DMS 273 (cell line): ENCODE results near the gene TRPT1.

Source experiments
- DNase-seq: peaks from one replicate; lab custom pipeline; 2025; ENCODE audit not compliant: unreplicated experiment; lab: John Stamatoyannopoulos, UW

Gene TRPT1

DNA sequence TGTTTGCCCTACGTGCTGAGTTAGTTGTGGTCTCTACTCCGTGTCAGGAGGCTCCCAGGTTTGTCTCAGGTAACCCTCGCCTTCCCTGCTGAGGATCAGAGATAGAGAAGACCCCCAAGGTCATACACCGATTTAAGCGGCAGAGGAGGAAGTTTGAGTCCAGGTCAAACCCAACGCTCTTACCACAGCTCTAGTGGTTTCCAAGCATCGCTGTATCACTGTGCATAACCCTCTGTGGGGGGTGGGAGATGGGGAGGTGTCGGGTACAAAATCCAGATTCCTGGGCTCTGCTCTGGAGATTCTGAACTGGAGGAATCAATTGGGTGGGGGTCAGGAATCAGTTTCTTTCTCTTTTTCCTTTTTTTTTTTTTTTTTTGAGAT, 5.0 kb upstream of the TRPT1 start:
- DNase-seq = no peak

DNA sequence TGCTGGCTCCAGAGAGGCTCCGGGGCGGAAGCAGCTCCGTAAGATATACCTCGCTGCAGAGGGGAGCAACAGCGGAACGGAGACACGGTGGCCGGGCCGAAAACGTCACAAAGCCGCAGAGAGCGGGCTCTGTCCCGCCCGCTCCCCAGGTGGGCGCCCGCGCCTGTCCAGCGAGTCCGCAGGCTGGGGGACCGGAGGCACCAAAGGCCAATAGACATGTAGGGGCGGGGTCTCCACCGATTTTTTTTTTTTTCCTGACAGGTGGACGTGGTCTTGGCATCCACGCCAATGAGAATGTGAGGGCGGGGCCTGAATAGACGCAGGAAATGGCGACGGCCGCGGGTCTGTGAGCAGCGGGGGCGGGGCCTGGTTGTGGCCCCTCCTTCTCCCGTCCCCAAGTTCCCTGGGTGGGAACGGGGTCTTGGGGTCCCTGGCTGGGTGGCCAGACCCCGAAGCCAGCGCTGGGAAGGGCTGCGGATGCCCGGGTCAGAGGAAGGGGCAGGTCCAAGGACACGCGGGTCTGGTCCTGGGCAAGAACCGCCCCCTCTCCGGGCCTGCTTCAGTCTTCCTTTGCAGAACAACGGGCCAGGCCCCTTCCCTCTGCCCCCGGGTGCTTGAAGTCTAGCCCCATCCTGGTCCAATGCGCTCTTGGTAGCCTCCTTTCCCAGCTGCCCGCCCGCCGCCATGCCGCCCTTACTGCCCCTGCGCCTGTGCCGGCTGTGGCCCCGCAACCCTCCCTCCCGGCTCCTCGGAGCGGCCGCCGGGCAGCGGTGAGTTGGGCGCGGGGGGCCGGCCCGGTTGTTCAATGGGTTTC, 4.4 kb upstream of the TRPT1 start, which contains the start of gene DNAJC4:
TSS of gene DNAJC4 (plus strand) at position 378 of the 814 bp plus-strand sequence. CDS start at position 685, 307 bp downstream.
- DNase-seq = peak; percentile 93

DNA sequence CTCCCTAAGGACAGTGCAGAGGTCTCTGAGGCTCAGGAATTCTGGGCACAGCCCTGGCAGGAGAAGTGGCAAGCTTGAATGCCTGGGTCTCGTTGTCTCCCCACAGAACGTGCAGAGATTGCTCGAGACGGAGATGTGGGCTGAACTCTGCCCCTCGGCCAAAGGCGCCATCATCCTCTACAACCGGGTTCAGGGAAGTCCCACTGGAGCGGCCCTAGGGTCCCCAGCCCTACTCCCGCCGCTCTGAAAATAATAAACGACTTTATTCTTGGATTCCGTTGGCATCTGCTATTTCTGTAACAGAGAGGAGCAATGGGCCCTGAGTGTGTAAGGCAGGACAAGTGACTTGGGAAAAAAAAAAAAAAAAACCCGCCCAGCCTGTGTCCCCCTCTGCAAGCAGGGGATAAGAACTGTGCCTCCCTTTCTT, 3.8 kb upstream of the TRPT1 start:
- DNase-seq = no peak

DNA sequence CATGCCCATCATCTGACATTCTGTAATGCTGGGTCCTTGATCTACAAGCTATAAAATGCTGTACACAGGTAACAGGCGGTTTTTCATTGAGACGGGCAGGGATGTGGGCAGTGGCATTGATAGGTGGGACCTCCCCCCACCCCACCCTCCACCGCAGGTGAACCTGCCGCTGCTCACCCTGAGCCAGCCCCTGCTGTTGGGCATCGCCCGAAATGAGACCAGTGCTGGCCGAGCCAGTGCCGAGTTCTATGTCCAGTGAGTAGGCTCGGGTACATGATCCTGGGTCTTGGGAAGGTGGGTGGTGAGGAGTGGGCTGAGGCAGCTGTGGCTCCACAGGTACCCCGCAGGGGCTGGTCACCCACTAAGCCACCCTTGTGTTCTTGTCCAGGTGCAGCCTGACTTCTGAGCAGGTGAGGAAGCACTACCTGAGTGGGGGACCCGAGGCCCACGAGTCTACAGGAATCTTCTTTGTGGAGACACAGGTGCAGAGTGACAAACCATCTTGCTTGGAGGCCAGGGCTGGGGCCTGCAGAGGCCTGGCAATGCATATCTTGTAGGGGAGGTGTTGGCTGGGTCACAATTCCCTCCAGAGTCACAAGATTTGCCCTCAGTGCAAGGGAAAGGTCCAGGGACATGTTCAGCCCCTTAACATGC, 3.2 kb upstream of the TRPT1 start:
- no peak for DNase-seq

DNA sequence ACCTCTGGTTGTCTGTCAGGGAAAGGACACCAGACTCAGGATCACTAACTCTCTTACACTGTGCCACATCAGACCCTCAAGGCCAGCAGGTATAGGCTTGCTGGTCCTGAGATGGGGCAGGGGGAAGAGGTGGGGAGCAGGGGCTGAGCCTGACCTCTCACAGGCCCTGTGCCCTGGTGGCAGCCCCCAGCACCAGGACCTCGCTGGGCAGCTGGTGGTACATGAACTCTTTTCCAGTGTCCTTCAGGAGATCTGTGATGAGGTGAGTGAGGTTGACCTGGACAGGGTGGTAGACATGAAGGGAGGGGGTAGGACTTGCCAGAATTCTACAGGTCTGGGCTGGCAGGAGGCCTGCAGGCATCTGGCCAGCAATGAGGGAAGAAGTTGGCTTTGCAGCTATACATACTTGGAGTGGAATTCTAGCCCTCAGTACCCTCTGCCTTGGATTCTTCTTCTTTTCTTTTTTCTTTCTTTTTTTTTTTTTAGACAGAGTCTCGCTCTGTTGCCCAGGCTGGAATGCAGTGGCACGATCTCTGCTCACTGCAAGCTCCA, 1.5 kb upstream of the TRPT1 start:
- peak; percentile 43 for DNase-seq

DNA sequence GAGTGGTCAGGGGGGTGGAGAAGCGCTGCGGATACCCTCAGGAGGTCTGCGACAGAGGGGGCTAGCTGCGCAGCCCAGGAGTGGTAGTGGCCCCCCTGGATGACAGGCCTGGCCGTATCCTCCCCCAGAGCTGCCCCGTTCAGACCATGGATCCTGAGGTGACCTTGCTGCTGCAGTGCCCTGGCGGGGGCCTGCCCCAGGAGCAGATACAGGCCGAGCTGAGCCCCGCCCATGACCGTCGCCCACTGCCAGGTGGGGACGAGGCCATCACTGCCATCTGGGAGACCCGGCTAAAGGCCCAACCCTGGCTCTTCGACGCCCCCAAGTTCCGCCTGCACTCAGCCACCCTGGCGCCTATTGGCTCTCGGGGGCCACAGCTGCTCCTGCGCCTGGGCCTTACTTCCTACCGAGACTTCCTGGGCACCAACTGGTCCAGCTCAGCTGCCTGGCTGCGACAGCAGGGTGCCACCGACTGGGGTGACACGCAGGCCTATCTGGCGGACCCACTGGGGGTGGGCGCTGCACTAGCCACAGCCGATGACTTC, 593 bp upstream of the TRPT1 start:
- peak; percentile 61 for DNase-seq

DNA sequence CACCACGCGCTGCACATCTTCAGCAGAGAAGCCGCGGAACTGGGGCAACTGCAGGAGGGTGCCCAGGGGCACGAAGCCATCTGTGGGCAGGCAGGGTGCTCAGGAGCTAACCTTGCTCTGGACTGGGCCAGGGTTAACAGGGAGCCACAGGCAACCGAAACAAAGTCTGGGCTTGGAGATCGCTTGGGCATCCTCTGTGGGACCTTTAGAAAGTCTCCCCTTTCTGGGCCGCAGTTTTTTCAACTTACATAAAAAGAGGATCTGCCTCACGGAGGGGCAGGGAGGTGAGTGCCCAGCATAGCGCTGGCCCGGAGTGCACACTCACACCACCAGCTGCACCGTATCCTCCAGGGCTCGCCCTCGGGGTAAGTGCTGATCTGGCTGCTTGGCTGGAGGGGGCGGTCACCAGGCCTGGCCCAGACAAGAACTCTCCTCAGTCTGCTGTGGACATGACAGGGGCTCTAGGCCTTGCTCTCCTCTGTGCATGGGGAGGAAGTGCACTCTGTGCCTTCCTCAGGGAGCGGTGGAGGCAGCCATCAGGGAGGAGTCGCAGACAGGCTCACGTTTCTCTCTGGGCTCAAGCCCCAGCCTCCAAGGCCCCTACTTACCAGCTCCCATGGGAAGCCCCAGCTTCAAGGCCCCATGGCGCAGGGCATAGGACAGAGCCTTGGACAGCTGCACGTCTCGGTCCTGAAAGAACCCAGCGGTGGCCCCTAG, 937 bp downstream of the TRPT1 start:
- no peak for DNase-seq

DNA sequence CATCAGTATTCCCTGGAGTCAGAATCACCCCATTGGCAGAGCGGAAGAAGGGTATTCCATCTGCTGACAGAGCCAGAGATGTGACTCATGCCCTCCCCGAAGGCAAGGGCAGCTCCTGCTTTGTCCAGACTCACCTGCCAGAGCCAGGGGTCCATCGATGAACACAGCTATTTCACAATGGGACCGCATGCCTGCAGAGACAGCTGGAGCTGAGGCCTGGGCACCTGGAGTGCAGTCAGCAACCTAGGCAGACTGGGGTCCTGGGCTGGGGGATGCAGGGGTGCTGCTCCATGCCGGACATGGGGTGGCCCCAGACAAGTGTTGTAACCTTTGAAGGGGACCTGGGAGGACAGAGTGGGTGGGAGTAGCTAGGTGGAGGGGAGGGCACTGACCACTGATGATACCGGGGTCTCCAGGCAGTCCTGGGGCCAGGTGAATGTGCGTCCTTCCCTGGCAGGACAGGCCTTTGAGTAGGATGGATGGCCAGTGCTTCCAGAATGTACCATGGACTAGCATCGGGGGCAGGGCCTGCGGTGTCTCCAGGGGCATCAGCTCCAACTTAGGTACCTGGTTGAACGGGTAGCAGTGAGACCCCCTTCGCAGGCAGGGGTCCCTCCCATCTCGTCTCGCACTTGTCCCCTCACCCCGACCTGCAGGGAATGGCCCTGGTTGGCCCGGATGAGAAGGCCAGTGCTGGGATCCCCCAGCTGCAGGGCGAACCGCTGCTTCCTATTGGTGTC, 1.7 kb downstream of the TRPT1 start:
- DNase-seq = no peak

DNA sequence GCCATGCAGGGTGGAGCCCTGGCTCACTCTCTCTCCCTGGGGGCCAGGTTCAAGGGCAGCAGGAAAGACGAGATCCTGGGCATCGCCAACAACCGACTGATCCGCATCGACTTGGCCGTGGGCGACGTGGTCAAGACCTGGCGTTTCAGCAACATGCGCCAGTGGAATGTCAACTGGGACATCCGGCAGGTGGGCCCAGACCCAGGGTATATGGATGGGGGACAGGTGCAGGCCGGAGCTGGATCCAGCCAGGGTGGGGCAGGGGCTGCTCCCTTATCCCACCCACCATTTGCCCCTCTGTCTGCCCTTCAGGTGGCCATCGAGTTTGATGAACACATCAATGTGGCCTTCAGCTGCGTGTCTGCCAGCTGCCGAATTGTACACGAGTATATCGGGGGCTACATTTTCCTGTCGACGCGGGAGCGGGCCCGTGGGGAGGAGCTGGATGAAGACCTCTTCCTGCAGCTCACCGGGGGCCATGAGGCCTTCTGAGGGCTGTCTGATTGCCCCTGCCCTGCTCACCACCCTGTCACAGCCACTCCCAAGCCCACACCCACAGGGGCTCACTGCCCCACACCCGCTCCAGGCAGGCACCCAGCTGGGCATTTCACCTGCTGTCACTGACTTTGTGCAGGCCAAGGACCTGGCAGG, 2.9 kb downstream of the TRPT1 start:
- DNase-seq = peak; percentile 52

DNA sequence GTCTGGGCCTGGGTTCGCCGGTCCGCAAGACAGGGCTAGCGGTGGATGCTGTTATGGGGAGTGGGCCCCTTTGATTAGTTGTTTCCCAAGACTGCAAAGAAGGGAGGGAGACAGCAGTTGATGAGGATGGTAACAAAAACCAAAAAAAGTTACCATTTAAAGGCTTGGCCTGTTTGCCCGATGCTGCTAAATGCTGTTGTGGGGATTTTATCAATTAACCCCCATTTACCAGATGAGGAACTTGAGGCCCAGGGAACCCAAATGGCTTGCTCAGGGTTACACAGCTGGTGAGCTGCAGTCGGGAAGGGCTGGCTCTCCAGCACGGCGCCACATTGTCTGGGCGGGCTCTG, 3.4 kb downstream of the TRPT1 start:
- DNase-seq = peak; percentile 77

DNA sequence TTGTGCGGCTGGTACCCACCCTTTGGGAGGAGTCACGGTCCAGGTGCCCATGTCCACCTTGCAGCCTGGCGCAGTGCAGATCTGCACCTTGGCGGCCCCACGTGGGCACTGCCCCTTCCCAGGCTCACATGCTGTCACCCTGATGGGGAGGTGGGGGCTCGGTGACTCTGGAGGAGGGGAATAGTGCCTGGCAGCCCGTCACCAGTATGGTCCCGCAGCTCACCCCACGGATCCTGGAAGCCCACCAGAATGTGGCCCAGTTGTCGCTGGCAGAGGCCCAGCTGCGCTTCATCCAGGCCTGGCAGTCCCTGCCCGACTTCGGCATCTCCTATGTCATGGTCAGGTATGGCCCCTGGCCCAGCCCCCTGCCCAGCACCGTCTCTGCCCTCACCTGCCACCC, 5.2 kb downstream of the TRPT1 start:
- no peak for DNase-seq

DNA sequence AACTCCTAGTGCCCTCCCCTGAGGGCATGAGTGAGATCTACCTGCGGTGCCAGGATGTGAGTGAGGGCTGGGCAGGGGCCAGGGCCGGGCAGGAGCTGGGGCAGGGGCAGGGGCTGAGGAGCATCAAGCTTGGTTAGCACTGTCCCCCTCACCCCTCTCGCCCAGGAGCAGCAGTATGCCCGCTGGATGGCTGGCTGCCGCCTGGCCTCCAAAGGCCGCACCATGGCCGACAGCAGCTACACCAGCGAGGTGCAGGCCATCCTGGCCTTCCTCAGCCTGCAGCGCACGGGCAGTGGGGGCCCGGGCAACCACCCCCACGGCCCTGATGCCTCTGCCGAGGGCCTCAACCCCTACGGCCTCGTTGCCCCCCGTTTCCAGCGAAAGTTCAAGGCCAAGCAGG, 5.7 kb downstream of the TRPT1 start:
- DNase-seq = no peak

DNA sequence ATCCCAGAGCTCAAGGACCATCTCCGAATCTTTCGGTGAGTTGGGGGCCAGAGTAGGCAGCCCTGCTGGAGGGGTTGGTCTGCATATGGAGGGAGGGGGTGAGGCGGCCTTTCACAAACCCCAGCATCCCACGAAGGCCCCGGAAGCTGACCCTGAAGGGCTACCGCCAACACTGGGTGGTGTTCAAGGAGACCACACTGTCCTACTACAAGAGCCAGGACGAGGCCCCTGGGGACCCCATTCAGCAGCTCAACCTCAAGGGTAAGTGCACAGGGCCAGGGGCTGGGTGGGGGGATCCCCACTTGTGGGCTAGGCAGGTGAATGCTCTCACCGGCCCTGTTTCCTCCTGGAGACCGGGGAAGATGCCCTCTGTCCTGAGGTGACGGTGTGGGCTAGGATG, 6.2 kb downstream of the TRPT1 start:
- DNase-seq = no peak

DNA sequence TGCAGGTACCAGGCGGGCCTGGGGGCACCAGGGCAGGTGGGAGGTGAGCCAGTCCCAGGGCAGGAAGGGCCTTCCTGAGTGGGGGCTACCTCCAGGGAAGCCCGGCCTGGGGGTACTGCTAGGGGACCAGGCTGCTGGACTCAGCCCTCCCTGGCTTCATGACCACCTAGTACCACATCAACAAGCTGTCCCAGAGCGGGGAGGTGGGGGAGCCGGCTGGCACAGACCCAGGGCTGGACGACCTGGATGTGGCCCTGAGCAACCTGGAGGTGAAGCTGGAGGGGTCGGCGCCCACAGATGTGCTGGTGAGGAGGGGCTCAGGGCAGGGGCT, 6.7 kb downstream of the TRPT1 start:
- no peak for DNase-seq

DNA sequence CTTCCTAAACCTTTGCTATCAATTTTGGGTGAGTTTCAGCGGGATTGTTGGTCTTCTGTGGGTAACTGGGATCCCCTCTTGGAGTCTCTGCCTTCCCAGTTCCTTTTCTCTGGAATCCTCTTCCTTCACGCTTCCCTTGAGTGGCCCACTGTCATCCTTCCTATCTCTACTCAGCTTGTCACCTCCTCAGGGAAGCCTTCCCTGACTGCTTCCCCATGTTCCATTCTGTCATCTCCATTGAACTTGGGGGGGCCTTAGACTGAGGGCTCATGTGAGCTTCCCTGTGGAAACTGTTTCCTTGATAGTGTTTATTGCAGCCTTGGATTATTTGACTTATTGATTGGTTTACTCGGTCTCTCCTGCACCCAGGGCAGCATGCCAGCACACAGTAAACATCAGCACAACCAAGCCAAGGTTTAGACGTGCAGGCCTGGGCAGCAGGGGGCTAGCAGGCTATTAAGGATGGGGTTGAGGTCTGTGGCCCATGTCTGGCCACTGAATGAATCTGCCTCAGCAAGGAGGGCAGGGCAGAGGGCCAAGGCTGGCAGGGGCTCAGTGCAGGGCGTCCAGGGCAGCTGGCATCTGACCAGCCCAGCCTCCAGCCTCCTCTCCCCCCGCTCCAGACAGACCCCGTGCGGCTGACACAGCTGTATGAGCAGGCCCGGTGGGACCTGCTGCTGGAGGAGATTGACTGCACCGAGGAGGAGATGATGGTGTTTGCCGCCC, 7.2 kb downstream of the TRPT1 start:
- no peak for DNase-seq

DNA sequence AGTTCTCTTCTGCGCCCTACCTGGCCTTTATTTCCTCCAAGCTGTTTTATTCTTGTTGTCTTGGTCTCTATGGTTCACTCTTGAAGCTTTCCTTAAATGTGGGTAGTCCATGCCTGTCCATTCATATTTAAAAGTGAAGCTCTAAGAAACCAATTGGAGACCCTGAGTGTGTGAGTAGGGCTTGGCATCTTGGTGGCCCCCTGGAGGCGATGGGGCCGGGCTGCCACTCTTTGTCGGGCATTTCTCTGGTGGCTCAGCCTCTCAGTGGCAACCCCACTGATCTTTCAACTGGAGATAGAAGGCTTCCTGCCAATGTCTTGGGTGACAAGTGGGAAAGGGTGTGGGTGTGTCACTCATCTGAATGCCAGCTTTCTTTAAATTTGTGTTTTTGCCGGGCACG, 9.1 kb downstream of the TRPT1 start:
- DNase-seq = no peak

DNA sequence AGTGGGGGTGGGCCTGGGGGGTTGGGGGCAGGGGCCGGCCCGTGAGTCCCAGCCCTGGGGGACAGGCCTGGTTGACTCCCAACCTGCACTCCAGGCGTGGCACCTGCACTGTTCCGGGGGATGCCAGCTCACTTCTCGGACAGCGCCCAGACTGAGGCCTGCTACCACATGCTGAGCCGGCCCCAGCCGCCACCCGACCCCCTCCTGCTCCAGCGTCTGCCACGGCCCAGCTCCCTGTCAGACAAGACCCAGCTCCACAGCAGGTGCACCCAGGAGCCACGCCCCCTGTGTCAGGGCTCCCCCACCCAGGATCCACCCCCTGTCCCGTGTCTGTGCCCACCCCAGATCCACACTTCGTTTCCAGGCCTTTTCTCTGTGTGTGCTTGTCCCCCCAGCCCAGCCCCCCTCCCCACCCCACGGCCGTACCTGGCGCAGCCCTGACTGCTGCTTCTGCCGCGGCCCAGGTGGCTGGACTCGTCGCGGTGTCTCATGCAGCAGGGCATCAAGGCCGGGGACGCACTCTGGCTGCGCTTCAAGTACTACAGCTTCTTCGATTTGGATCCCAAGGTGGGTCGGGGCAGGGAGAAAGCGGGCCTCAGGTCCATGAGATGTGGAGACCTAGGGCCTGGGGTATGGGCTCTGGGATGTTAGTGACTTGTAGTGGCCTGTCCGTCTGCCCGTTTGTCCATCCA, 14.7 kb downstream of the TRPT1 start:
- no peak for DNase-seq

DNA sequence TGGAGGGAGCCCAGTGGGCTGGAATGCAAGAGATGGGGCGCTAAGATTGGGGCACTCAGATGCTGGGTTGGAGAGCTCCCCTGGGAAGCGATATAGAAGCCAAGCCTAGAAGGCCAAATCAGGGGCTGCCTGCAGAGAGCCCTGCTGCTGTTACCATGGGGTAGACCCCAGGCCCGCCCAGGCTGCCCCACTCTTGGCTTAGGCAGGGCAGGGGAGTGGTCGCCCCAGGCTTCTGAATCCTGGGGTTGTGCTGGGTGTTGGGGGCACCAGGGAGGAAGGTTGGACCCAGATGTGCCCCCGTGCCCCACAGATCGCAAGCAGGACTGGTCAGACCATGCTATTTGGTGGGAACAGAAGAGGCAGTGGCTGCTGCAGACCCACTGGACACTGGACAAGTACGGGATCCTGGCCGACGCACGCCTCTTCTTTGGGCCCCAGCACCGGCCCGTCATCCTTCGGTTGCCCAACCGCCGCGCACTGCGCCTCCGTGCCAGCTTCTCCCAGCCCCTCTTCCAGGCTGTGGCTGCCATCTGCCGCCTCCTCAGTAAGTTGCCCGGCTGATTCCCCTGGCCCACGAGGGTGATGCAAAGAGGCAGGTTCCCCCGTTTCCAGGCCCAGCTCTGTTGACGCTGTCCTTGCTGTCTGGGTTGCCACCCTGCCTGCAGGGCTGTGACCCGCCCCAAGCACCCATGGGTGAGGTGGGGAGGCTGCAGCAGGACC, 15.5 kb downstream of the TRPT1 start:
- peak; percentile 86 for DNase-seq

DNA sequence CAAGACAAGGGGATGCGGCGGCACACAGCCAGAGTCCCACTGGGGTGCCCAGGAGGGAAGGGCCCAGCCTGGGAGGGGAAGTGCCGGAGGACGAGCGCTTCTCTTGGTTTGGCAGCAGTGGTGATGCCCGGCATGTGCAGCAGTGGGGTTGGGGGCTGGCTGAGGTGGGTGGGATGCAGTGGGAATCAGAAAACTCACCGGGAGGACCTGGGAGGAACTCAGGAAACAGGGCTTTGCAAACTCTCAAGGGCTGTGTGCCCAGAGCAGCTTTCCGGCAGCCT, 16.5 kb downstream of the TRPT1 start:
- no peak for DNase-seq
